HepG2 (cell line): Measurements from ENCODE around the gene ASXL3. TPM values are rescaled to one million over a fixed set of nuclear protein-coding genes. Genes with fewer than 3 reads are reported as not detected.

Experiments
- ATAC-seq: fragments of 200-7000 bp; cut with Tn5 transposase; 3 replicates; pipeline ENCODE4 v1.9.1; 2020; ENCODE audit warnings: mild to moderate bottlenecking, moderate library complexity
- BruUV-seq: library from RNA; stranded (reverse); fragments of 400-500 nt; replicated peaks from 2 replicates; lab custom pipeline; 2021; lab: Mats Ljungman, UMichigan
- CTCF ChIA-PET: fragments of 300-600 bp; formaldehyde crosslinking; extraction: SDS; loops from one replicate; lab custom pipeline; 2021; ENCODE audit warnings: low total read pairs, inconsistent platforms, low intra/inter-chr PET ratio; lab: Yijun Ruan, JAX
- POLR2A ChIA-PET: fragments of 350-600 bp; sonication (Branson Sonifier 250); formaldehyde crosslinking; loops from one replicate; lab custom pipeline; 2020; ENCODE audit warnings: antibody characterized with exemption, inconsistent platforms; lab: Yijun Ruan, JAX
- DNase-seq: peaks from one replicate; pipeline ENCODE4 v3.0.0-alpha.2; 2015; ENCODE audit warnings: low spot score
- FAIRE-seq: peaks from 3 replicates; lab custom pipeline; 2011; peaks lifted over from hg19 to GRCh38; lab: Jason Lieb, UNC
- H2AFZ ChIP-seq: one replicate; pipeline ENCODE4 v1.6.1; 2011; ENCODE audit warnings: low read length, inconsistent platforms
- H3K27ac ChIP-seq: fragments of 300-600 bp; 3 replicates; pipeline ENCODE4 v1.8.0; 2011; ENCODE audit warnings: mixed run types, mild to moderate bottlenecking, mixed read lengths, low read length, inconsistent platforms; ENCODE audit not compliant: insufficient read depth; ENCODE audit errors: extremely low read length
- H3K27me3 ChIP-seq, 2 experiments: fragments of 200-600 bp in 1 of 2; 2 replicates in 1 of 2; 3 replicates in 1 of 2; pipeline versions ENCODE4 v1.6.0 to v1.8.0; 2011; ENCODE audit warnings: low read length in 2 of 2, mild to moderate bottlenecking in 2 of 2, moderate library complexity in 2 of 2, inconsistent platforms in 1 of 2; ENCODE audit not compliant: insufficient read depth in 2 of 2, control insufficient read depth in 1 of 2
- H3K36me3 ChIP-seq, 2 experiments: fragments of 200-600 bp in 1 of 2; replicated peaks in 1 of 2; 2 replicates in 1 of 2; 3 replicates in 1 of 2; pipeline versions ENCODE4 v1.5.1 to v1.8.0; 2011; ENCODE audit warnings: low read length in 2 of 2, inconsistent platforms in 1 of 2; ENCODE audit not compliant: insufficient read depth in 2 of 2, control insufficient read depth in 1 of 2
- H3K4me1 ChIP-seq: 2 replicates; pipeline ENCODE4 v1.5.1; 2012; ENCODE audit warnings: low read length, inconsistent platforms; ENCODE audit not compliant: insufficient read depth
- H3K4me2 ChIP-seq: 2 replicates; pipeline ENCODE4 v1.6.0; 2011; ENCODE audit warnings: low read depth, low read length, inconsistent platforms
- H3K4me3 ChIP-seq, 3 experiments: fragments of 200-600 bp in 1 of 3; sonication (generic), shearing (Covaris generic) in 1 of 3; replicated peaks in 1 of 3; 2 replicates each; pipeline ENCODE4 v1.5.1; 2011 to 2016; ENCODE audit warnings: low read length in 3 of 3, inconsistent platforms in 2 of 3, low read depth in 2 of 3, mild to moderate bottlenecking in 2 of 3, control low read depth in 1 of 3, mixed read lengths in 1 of 3; ENCODE audit not compliant: insufficient read depth in 1 of 3
- H3K79me2 ChIP-seq: one replicate; pipeline ENCODE4 v1.6.1; 2011; ENCODE audit warnings: low read length, inconsistent platforms; ENCODE audit not compliant: insufficient read depth
- H3K9ac ChIP-seq: 2 replicates; pipeline ENCODE4 v1.6.0; 2011; ENCODE audit warnings: mild to moderate bottlenecking, low read depth, low read length, inconsistent platforms; ENCODE audit not compliant: insufficient read depth
- H3K9me3 ChIP-seq: 2 replicates; pipeline ENCODE4 v1.5.1; 2012; ENCODE audit warnings: mild to moderate bottlenecking, low read length
- H4K20me1 ChIP-seq: 2 replicates; pipeline ENCODE4 v1.6.0; 2011; ENCODE audit warnings: inconsistent platforms, mild to moderate bottlenecking, low read length, moderate library complexity; ENCODE audit not compliant: insufficient read depth
- MAFF ChIP-seq: IDR thresholded peaks from 2 replicates; pipeline ENCODE4 v1.6.1; 2011; ENCODE audit warnings: low read depth, low read length, improper control_type of control experiment
- MAFK ChIP-seq, 2 experiments: IDR thresholded peaks in 1 of 2; conservative IDR thresholded peaks in 1 of 2; 2 replicates each; pipeline ENCODE4 v1.6.1; 2011; ENCODE audit warnings: improper control_type of control experiment in 2 of 2, low read length in 2 of 2
- ZNF749 ChIP-seq: sonication (generic); formaldehyde crosslinking; IDR thresholded peaks from 2 replicates; pipeline ENCODE4 v1.8.0; 2022; ENCODE audit warnings: mild to moderate bottlenecking, missing genetic modification reagents, moderate library complexity, borderline replicate concordance
- in situ Hi-C: cut with HindIII; loops from 2 replicates; pipeline ENCODE4 v1.10.0; 2017; ENCODE audit warnings: low pct_unique_long_range_greater_than_20kb; ENCODE audit not compliant: extremely low pct_ligation_motif_present
- intact Hi-C: fragments of 100-400 bp; cut with micrococcal nuclease; formaldehyde crosslinking; loops from one replicate; pipeline ENCODE4 v1.10.0; 2022; ENCODE audit not compliant: unreplicated experiment
- polyA plus RNA-seq, 8 experiments: library from polyadenylated mRNA; depleted of rRNA in 3 of 8; stranded (reverse) in 7 of 8; unstranded in 1 of 8; fragments of >200 nt; fragmentation: Illumina TruSeq in 4 of 8; extraction: Trizol in 4 of 8; gene quantifications; 2 replicates each; pipeline versions ENCODE4 v1.2.1 to v1.2.3, GENCODE V29; 2011 to 2016; ENCODE audit warnings: low read depth in 4 of 8, missing spikeins in 1 of 8, mixed read lengths in 1 of 8; ENCODE audit not compliant: insufficient read depth in 1 of 8
- total RNA-seq, 5 experiments: library from RNA; depleted of rRNA; stranded (reverse); fragments of >200 nt; fragmentation: Illumina TruSeq; extraction: Trizol; gene quantifications; 2 replicates each; pipeline ENCODE4 v1.2.3, GENCODE V29; 2016; ENCODE audit warnings: low read depth in 1 of 5
- TF ChIP-seq, protein P1 (sequence below), 2 experiments: sonication (generic) in 1 of 2; formaldehyde crosslinking in 1 of 2; IDR thresholded peaks; 2 replicates each; pipeline versions ENCODE4 v1.6.1 to v1.9.0; 2014 to 2022; ENCODE audit warnings: antibody characterized with exemption in 1 of 2, borderline replicate concordance in 1 of 2, inconsistent platforms in 1 of 2, low read depth in 1 of 2, missing genetic modification reagents in 1 of 2

Gene ASXL3
- total and polyA plus RNA-seq, 2 of the 13 experiments (the other 11 are each of a cell fraction or from before 2014, with no cell fraction given): not detected

- Histone ChIP-seq H3K4me3 (no peak overlapping the region), H2AFZ (no peak overlapping the region), H4K20me1 (no peaks in the 10 kb centered on the region), H3K4me1 (no peaks in the 10 kb centered on the region), H3K36me3 (no peaks in the 10 kb centered on the region), H3K4me2 (no peak overlapping the region), H3K27ac (no peak overlapping the region), H3K27me3 (no peaks in the 10 kb centered on the region), H3K79me2 (no peaks in the 10 kb centered on the region), H3K9me3 (no peaks in the 10 kb centered on the region), H3K9ac (no peak overlapping the region)
- no peak for FAIRE-seq
- TF ChIP-seq, protein P1, sequence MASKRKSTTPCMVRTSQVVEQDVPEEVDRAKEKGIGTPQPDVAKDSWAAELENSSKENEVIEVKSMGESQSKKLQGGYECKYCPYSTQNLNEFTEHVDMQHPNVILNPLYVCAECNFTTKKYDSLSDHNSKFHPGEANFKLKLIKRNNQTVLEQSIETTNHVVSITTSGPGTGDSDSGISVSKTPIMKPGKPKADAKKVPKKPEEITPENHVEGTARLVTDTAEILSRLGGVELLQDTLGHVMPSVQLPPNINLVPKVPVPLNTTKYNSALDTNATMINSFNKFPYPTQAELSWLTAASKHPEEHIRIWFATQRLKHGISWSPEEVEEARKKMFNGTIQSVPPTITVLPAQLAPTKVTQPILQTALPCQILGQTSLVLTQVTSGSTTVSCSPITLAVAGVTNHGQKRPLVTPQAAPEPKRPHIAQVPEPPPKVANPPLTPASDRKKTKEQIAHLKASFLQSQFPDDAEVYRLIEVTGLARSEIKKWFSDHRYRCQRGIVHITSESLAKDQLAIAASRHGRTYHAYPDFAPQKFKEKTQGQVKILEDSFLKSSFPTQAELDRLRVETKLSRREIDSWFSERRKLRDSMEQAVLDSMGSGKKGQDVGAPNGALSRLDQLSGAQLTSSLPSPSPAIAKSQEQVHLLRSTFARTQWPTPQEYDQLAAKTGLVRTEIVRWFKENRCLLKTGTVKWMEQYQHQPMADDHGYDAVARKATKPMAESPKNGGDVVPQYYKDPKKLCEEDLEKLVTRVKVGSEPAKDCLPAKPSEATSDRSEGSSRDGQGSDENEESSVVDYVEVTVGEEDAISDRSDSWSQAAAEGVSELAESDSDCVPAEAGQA (IDR thresholded peaks at IDR 0.05; ENCODE audit: low read depth): no peak
- TF ChIP-seq, protein P1 (CRISPR knock-in tag; IDR thresholded peaks at IDR 0.05; ENCODE audit: borderline replicate concordance): no peak
- TF ChIP-seq MAFF (peak; percentile 75), ZNF749 (no peak), MAFK (conservative IDR thresholded peaks at IDR 0.05 in 1 of 2, IDR thresholded peaks at IDR 0.05 in 1 of 2; ENCODE audit: low read length in 2 of 2) (peak; percentile 64 to 86)
- no peak for ATAC-seq
- in situ Hi-C loops: no loop called here
- ChIA-PET CTCF (no interaction called here), POLR2A (no interaction called here)
- intact Hi-C loops: no loop called here
- no peak for DNase-seq
- no TSS peak for BruUV-seq
These were observed 87.6 kb downstream of the ASXL3 start for GRCh38 chr18:33665641-33666040.
